BJ (cell line): Measurements from ENCODE around the gene SPRYD3. TPM values are rescaled to one million over a fixed set of nuclear protein-coding genes. Genes with fewer than 3 reads are reported as not detected.

ENCODE experiments used
- CTCF ChIA-PET: fragments of 350-600 bp; formaldehyde crosslinking; extraction: SDS; loops from one replicate; lab custom pipeline; 2021; ENCODE audit warnings: antibody characterized with exemption, inconsistent platforms; lab: Yijun Ruan, JAX
- POLR2A ChIA-PET: fragments of 300-600 bp; sonication (Branson Sonifier 250); formaldehyde crosslinking; extraction: SDS; loops from one replicate; lab custom pipeline; 2021; ENCODE audit warnings: antibody characterized with exemption; lab: Charles Lee
- DNase-seq: peaks from one replicate; pipeline ENCODE4 v3.0.0-alpha.2; 2011; ENCODE audit warnings: low read depth
- H3K27me3 ChIP-seq: 2 replicates; pipeline ENCODE4 v1.6.0; 2011; ENCODE audit warnings: low read length; ENCODE audit not compliant: control insufficient read depth, insufficient read depth
- H3K36me3 ChIP-seq: 2 replicates; pipeline ENCODE4 v1.5.1; 2011; ENCODE audit warnings: low read length; ENCODE audit not compliant: control insufficient read depth, insufficient read depth
- H3K4me3 ChIP-seq: 2 replicates; pipeline ENCODE4 v1.5.1; 2011; ENCODE audit warnings: low read depth, mild to moderate bottlenecking, control low read depth, low read length
- polyA plus RNA-seq: library from polyadenylated mRNA; depleted of rRNA; stranded (reverse); fragments of >200 nt; gene quantifications from 2 replicates; pipeline ENCODE4 v1.2.3, GENCODE V29; 2011
- TF ChIP-seq, protein P1 (sequence below): IDR thresholded peaks from 2 replicates; pipeline ENCODE4 v1.5.1; 2011; ENCODE audit warnings: low read depth, mild to moderate bottlenecking, control low read depth, inconsistent platforms, low read length, moderate library complexity; ENCODE audit not compliant: insufficient read depth

SPRYD3 gene
- polyA plus RNA-seq, 1 experiment: 48.0 TPM

DNA sequence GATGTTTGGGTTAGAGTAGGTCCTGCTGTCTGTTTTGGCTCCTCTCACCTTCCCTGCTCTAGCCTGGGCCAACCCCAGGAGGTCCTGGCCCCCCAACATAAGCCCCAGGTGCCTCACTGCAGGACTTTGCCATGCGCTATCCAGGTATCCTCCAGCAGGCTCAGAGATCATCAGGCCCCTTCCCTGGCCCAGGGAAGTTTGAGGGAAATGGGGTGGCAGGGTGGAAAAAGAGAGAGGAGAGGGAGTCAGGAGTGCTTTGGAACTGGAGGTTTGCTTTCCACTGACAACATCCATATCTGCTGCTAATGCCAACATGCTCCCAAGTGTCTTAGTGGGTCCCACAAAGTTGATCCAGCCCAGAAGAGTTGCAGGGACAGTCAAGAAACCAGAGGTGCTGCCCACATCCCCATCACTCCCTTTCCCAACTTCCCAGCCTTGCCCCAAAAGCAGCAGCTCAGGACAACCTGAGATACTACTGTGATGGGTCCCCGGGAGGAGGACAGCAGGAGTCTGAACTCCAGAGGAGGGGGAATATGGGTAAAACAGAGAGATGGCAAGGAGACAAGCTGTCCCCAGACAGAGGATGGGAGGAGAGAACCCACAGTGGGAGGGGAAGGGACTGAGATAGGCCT, 28.6 kb downstream of the SPRYD3 start:
- DNase-seq: no peak
- no peaks in the 10 kb centered on the region for H3K27me3 ChIP-seq
- ChIA-PET POLR2A (interaction anchor here (1.8 kb wide), 1 partner anchor 29 kb away, joined by 7 read pairs; the partner anchor contains the start of gene SPRYD3), CTCF (interaction anchor here (1.2 to 16.5 kb wide), 6 partner anchors 12 to 71 kb away, joined by 3 to 285 read pairs (median 9); no protein-coding TSS in a partner anchor)
- TF ChIP-seq, protein P1, sequence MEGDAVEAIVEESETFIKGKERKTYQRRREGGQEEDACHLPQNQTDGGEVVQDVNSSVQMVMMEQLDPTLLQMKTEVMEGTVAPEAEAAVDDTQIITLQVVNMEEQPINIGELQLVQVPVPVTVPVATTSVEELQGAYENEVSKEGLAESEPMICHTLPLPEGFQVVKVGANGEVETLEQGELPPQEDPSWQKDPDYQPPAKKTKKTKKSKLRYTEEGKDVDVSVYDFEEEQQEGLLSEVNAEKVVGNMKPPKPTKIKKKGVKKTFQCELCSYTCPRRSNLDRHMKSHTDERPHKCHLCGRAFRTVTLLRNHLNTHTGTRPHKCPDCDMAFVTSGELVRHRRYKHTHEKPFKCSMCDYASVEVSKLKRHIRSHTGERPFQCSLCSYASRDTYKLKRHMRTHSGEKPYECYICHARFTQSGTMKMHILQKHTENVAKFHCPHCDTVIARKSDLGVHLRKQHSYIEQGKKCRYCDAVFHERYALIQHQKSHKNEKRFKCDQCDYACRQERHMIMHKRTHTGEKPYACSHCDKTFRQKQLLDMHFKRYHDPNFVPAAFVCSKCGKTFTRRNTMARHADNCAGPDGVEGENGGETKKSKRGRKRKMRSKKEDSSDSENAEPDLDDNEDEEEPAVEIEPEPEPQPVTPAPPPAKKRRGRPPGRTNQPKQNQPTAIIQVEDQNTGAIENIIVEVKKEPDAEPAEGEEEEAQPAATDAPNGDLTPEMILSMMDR: no peak
- peak overlapping the region; percentile 78 for H3K4me3 ChIP-seq
- peaks cover 9% of the 10 kb centered on the region for H3K36me3 ChIP-seq

DNA sequence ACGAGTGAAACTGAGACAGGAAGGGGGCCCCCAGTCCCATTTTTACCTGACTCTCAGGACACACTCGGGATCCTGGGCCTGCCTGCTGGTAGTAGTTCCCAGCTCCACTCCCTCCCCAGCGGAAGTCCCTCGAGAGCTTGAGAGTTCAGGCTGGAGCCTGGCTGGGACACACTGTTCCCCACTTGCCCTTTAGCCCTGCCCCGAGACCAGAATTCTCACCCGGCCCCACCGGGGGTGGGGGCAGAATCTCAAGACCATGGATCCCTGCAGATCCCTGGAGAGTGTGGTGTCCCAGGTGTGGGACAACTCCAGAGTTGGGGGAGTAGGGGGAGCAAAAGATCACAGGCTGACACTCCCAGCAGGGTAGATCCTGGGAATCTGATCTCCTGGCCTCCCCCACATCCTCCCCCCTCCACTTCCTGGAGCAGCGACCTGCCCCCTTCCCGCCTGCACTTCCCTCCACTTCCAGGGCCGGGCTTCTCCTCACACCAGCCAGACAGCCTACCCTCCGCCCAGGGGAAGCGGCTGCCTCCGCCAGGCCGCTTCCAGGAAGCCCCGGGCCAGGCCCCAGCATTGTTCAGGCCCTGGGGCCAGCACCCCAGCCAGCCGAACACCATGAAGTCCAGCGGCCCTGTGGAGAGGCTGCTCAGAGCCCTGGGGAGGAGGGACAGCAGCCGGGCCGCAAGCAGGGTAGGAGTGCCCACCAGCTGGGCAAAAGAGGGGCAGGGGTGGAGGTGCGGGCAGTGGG, 29.4 kb downstream of the SPRYD3 start, which contains the start of gene TNS2:
Gene TNS2 (plus strand): TSS at position 495 of the 748 bp plus-strand sequence. CDS start 121 bp downstream, at position 616.
- no peak for DNase-seq
- peak within 1 kb of the TSS; percentile 78 for H3K4me3 ChIP-seq
- no peaks in the 10 kb centered on the region for H3K27me3 ChIP-seq
- CTCF ChIA-PET: interaction anchor here (1.5 to 16.5 kb wide), 3 partner anchors 12 to 50 kb away, joined by 7 to 285 read pairs (median 24); no protein-coding TSS in a partner anchor
- TF ChIP-seq, protein P1: no peak
- POLR2A ChIA-PET: interaction anchor here (3.8 kb wide), 1 partner anchor 30 kb away, joined by 14 read pairs; the partner anchor contains the start of gene SPRYD3
- peaks cover 7% of the 10 kb centered on the region; the same call in 1 of the 2 replicates for H3K36me3 ChIP-seq

DNA sequence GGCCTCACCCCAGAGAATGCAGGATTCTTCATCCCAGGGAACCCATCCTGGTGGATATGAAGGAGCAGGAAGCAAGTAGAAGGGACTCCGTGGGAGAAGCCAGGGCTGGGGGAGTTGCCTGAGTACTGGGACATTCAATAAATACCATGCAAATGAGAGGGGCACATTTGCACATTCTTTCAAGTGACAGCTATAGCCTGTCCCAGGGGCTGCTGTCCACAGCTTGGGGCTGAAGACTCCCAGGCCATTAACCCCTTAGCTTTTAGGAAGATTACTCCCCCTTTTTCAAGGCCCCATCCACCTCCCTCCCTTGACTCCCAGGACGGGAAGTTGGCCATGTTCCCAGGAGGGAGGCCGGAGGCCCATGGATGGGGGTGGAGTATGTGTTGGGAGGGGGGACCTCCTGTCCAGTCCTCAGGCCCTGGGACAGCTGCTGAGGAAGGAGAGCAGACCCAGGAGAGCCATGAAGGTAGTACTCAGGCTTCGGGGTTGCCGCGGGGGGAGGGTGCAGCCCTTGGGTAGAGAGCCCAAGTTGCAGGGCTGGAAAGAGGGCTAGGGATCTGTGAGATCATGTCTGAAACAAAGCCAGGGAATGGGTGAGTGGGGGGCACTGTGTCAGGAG, 30.3 kb downstream of the SPRYD3 start:
- Histone ChIP-seq H3K27me3 (no peaks in the 10 kb centered on the region), H3K4me3 (peak overlapping the region; percentile 78), H3K36me3 (peaks cover 5% of the 10 kb centered on the region; the same call in 1 of the 2 replicates)
- CTCF ChIA-PET: interaction anchor here (0.6 to 16.5 kb wide), 6 partner anchors 11 to 60 kb away, joined by 3 to 285 read pairs (median 7); no protein-coding TSS in a partner anchor
- DNase-seq: no peak
- TF ChIP-seq, protein P1: no peak
- POLR2A ChIA-PET: interaction anchor here (2.0 to 3.8 kb wide), 2 partner anchors 30 to 43 kb away, joined by 14 to 17 read pairs; partner anchors contain the start of genes EIF4B and SPRYD3

DNA sequence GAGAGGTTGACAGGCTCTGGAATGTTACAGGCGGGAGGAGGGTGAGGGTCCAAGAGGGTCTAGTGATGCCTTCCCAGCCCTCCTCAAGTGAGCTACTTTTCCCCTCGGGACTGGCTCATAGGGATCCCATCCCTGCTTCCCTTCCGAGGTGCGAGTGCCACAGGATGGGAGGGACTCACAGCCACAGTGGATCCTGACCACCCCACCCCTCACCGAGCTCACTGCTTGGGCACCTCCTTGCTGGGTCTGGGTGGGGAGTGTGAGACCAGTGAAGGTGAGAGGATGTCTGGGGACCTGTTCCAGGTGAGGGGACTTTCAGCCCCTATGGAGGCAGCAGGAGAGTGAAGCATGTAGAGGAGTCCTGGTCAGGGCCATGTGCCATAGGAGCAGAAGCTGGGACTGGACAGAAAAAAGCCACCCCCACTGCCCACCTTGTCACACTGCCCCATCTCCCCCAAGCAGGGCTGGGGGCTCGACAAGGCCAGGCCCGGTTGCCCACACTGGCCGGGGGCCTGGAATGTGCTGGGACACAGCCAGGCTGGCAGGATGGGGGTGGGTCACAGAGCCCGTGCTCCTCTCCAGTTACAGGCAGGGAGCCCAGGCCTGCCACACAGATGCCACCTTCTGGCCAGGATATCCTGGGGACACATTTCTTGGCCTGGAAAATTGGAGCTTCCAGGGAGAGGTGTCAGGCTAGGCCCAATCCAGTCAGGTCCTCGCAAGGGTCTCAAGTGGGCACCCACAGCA, 31.0 kb downstream of the SPRYD3 start:
- CTCF ChIA-PET: interaction anchor here (0.5 to 16.5 kb wide), 19 partner anchors 9 to 242 kb away, joined by 3 to 285 read pairs (median 3); partner anchors contain the start of genes CSAD, EIF4B, SOAT2 and SPRYD3
- no peak for DNase-seq

More for the DNA sequence above, 31.0 kb downstream of the SPRYD3 start:
- peak overlapping the region; percentile 38 for H3K4me3 ChIP-seq
- peaks cover 5% of the 10 kb centered on the region; the same call in 1 of the 2 replicates for H3K36me3 ChIP-seq
- TF ChIP-seq, protein P1: 0 out of 2 replicates have a peak, but pooled peaks have one; percentile 8
- POLR2A ChIA-PET: interaction anchor here (0.7 to 3.8 kb wide), 5 partner anchors 24 to 148 kb away, joined by 3 to 17 read pairs (median 8); partner anchors contain the start of genes EIF4B and SPRYD3
- H3K27me3 ChIP-seq: no peaks in the 10 kb centered on the region
